B cell (primary cell): ENCODE results near the gene DNAJC1. TPM values are rescaled to one million over a fixed set of nuclear protein-coding genes. Genes with fewer than 3 reads are reported as not detected.

ENCODE experiments used
- ATAC-seq: fragments of 200-7000 bp; cut with Tn5 transposase; one replicate; pipeline ENCODE4 v1.10.0; 2021; ENCODE audit warnings: low read depth, mild to moderate bottlenecking, moderate number of reproducible peaks, moderate library complexity
- CTCF ChIA-PET: fragments of 350-600 bp; sonication (Branson Sonifier 250); formaldehyde crosslinking; loops from one replicate; lab custom pipeline; 2021; ENCODE audit warnings: antibody characterized with exemption, inconsistent platforms; lab: Charles Lee
- POLR2A ChIA-PET: fragments of 350-600 bp; sonication (Branson Sonifier 250); formaldehyde crosslinking; loops from one replicate; lab custom pipeline; 2021; ENCODE audit warnings: antibody characterized with exemption; lab: Charles Lee
- DNase-seq: peaks from one replicate; pipeline ENCODE4 v3.0.0; 2013
- H2AFZ ChIP-seq: 2 replicates; pipeline ENCODE4 v1.6.1; 2012; ENCODE audit warnings: mild to moderate bottlenecking, low read depth, low read length; ENCODE audit not compliant: insufficient read depth, poor library complexity, severe bottlenecking
- H3K27ac ChIP-seq, 2 donors: 1 replicate in 1 of 2; 2 replicates in 1 of 2; pipeline ENCODE4 v1.5.1; 2012 to 2013; ENCODE audit warnings: low read length in 2 of 2, mild to moderate bottlenecking in 2 of 2, moderate library complexity in 1 of 2
- H3K27me3 ChIP-seq, 4 experiments: fragments of 200-600 bp in 1 of 4; sonication (generic) in 1 of 4; replicated peaks in 1 of 4; 1 replicate in 2 of 4; 2 replicates in 2 of 4; pipeline versions ENCODE4 v1.6.1 to v1.7.0; 2013 to 2016; ENCODE audit warnings: low read length in 3 of 4, mild to moderate bottlenecking in 2 of 4, mixed read lengths in 1 of 4, moderate library complexity in 1 of 4; ENCODE audit not compliant: insufficient read depth in 4 of 4, control insufficient read depth in 3 of 4; ENCODE audit errors: control extremely low read depth in 1 of 4
- H3K36me3 ChIP-seq, 2 experiments: replicated peaks in 1 of 2; 1 replicate in 1 of 2; 2 replicates in 1 of 2; pipeline versions ENCODE4 v1.6.1 to v1.7.1; 2013; ENCODE audit warnings: low read length in 1 of 2; ENCODE audit not compliant: insufficient read depth in 2 of 2, control insufficient read depth in 1 of 2; ENCODE audit errors: control extremely low read depth in 1 of 2, extremely low read depth in 1 of 2
- H3K4me1 ChIP-seq, 2 donors: fragments of 200-600 bp in 1 of 2; sonication (generic) in 1 of 2; 1 replicate in 1 of 2; 2 replicates in 1 of 2; pipeline versions ENCODE4 v1.5.1 to v1.6.1; 2013 to 2017; ENCODE audit warnings: low read length in 2 of 2; ENCODE audit not compliant: control insufficient read depth in 2 of 2, insufficient read depth in 2 of 2
- H3K4me2 ChIP-seq: replicated peaks from 2 replicates; pipeline ENCODE3; 2012; ENCODE audit warnings: mild to moderate bottlenecking, low read depth, low read length; ENCODE audit not compliant: poor library complexity, severe bottlenecking
- H3K4me3 ChIP-seq, 5 experiments: fragments of 200-600 bp in 1 of 5; sonication (generic) in 1 of 5; 1 replicate in 3 of 5; 2 replicates in 2 of 5; pipeline versions ENCODE4 v1.5.1 to v1.7.0; 2011 to 2016; ENCODE audit warnings: low read length in 4 of 5, mild to moderate bottlenecking in 4 of 5, low read depth in 2 of 5, control low read depth in 1 of 5, moderate library complexity in 1 of 5; ENCODE audit not compliant: insufficient read depth in 1 of 5; ENCODE audit errors: control extremely low read depth in 1 of 5, extremely low read depth in 1 of 5
- H3K79me2 ChIP-seq: fragments of 200-600 bp; sonication (generic); one replicate; pipeline ENCODE4 v1.6.0; 2016; ENCODE audit warnings: low read length; ENCODE audit not compliant: control insufficient read depth, insufficient read depth
- H3K9ac ChIP-seq: fragments of 200-600 bp; sonication (generic); 2 replicates; pipeline ENCODE4 v1.6.1; 2017; ENCODE audit warnings: mild to moderate bottlenecking, low read length, moderate library complexity
- H3K9me3 ChIP-seq, 3 donors: one replicate each; pipeline versions ENCODE4 v1.6.1 to v1.7.1; 2013; ENCODE audit warnings: low read length in 2 of 3; ENCODE audit not compliant: control insufficient read depth in 2 of 3, insufficient read depth in 1 of 3; ENCODE audit errors: control extremely low read depth in 1 of 3
- H4K20me1 ChIP-seq: 2 replicates; pipeline ENCODE4 v1.6.0; 2012; ENCODE audit warnings: mild to moderate bottlenecking, low read length; ENCODE audit not compliant: insufficient read depth, control insufficient read depth, poor library complexity, severe bottlenecking
- H3K27ac Mint-ChIP-seq: one replicate; pipeline ENCODE4 v1.8.0; 2021; ENCODE audit warnings: mixed read lengths
- H3K27me3 Mint-ChIP-seq: one replicate; pipeline ENCODE4 v1.8.0; 2021; ENCODE audit warnings: mixed read lengths
- H3K4me1 Mint-ChIP-seq: one replicate; pipeline ENCODE4 v1.8.0; 2021; ENCODE audit warnings: mixed read lengths
- H3K4me3 Mint-ChIP-seq: one replicate; pipeline ENCODE4 v1.8.0; 2021; ENCODE audit warnings: mixed read lengths
- H3K9me3 Mint-ChIP-seq: one replicate; pipeline ENCODE4 v1.8.0; 2022; ENCODE audit warnings: mixed read lengths; ENCODE audit not compliant: insufficient read depth
- CTCF ChIP-seq: fragments of 200-600 bp; IDR thresholded peaks from one replicate; pipeline ENCODE4 v1.8.0; 2022; ENCODE audit warnings: antibody characterized with exemption, mild to moderate bottlenecking
- EZH2 ChIP-seq: IDR thresholded peaks from 2 replicates; pipeline ENCODE4 v1.6.1; 2012; ENCODE audit warnings: borderline replicate concordance, low read depth, mild to moderate bottlenecking, moderate library complexity, low read length; ENCODE audit not compliant: insufficient read depth, poor library complexity, severe bottlenecking
- WGBS: methylation state at CpG from one replicate; pipeline ENCODE4 v1.1.5; 2013; ENCODE audit warnings: missing lambda C conversion rate; ENCODE audit not compliant: insufficient coverage; 5-methylcytosine and 5-hydroxymethylcytosine counted together
- intact Hi-C: fragments of 100-400 bp; cut with micrococcal nuclease; formaldehyde crosslinking; loops from one replicate; pipeline ENCODE4 v1.10.0; 2022
- polyA plus RNA-seq: library from polyadenylated mRNA; depleted of rRNA; stranded (reverse); fragments of >200 nt; gene quantifications from 2 replicates; pipeline ENCODE4 v1.2.3, GENCODE V29; 2012
- total RNA-seq, 2 donors: library from RNA; stranded (reverse); fragments of 120-200 nt in 1 of 2; gene quantifications; 1 replicate in 1 of 2; 2 replicates in 1 of 2; pipeline versions ENCODE4 v1.2.3 to v1.2.4, GENCODE V29; 2013 to 2022

Gene DNAJC1
- total and polyA plus RNA-seq, 2 donors (not counting 1 experiment from before 2014, with no cell fraction given) = 9.4 to 15.4 TPM

GRCh38 chr10:21976280-21976679 is 27.2 kb downstream of the DNAJC1 start:
- Histone ChIP-seq H3K36me3 (no peaks in the 10 kb centered on the region), H3K27me3 (no peaks in the 10 kb centered on the region), H3K4me3 (no peak overlapping the region), H3K4me1 (peaks cover 0 to 3% of the 10 kb centered on the region in 2 donors), H4K20me1 (no peaks in the 10 kb centered on the region), H3K27ac (no peak overlapping the region), H3K79me2 (peaks cover 16% of the 10 kb centered on the region), H3K4me2 (no peak overlapping the region), H2AFZ (no peak overlapping the region), H3K9me3 (no peaks in the 10 kb centered on the region), H3K9ac (no peak overlapping the region)
- intact Hi-C loops = no loop called here
- POLR2A ChIA-PET = no interaction called here
- CTCF ChIA-PET = interaction anchor here (0.5 kb wide), 1 partner anchor 303 kb away, joined by 6 read pairs; no protein-coding TSS in a partner anchor
- ATAC-seq = no peak
- WGBS = no CpG with 5 or more reads among the region's 2 CpGs
- Mint-ChIP-seq H3K4me1 (peaks cover 2% of the 10 kb centered on the region), H3K27ac (no peak overlapping the region), H3K27me3 (no peaks in the 10 kb centered on the region), H3K4me3 (no peak overlapping the region), H3K9me3 (no peaks in the 10 kb centered on the region)
- no peak for TF ChIP-seq CTCF
- no peak for TF ChIP-seq EZH2
- DNase-seq = no peak

- H3K9me3 Mint-ChIP-seq = no peaks in the 10 kb centered on the region
- no peaks in the 10 kb centered on the region for H4K20me1 ChIP-seq
- no peaks in the 10 kb centered on the region for H3K27me3 ChIP-seq
- H3K4me3 ChIP-seq = no peak overlapping the region
- no peak overlapping the region for H3K4me2 ChIP-seq
- intact Hi-C loops = no loop called here
- CTCF ChIA-PET = interaction anchor here (1.0 to 1.5 kb wide), 2 partner anchors 9 to 18 kb away, joined by 3 to 4 read pairs; no protein-coding TSS in a partner anchor
- no peak overlapping the region for H2AFZ ChIP-seq
- peaks cover 0 to 3% of the 10 kb centered on the region in 2 donors for H3K4me1 ChIP-seq
- ATAC-seq (no peak), DNase-seq (no peak)
- TF ChIP-seq CTCF = no peak
- no peaks in the 10 kb centered on the region for H3K9me3 ChIP-seq
- H3K79me2 ChIP-seq = peaks cover 18% of the 10 kb centered on the region
- peaks cover 2% of the 10 kb centered on the region for H3K4me1 Mint-ChIP-seq
- no peak overlapping the region for H3K27ac ChIP-seq
- no peak overlapping the region for H3K27ac Mint-ChIP-seq
- POLR2A ChIA-PET = no interaction called here
- no peaks in the 10 kb centered on the region for H3K36me3 ChIP-seq
- H3K27me3 Mint-ChIP-seq = no peaks in the 10 kb centered on the region
- WGBS = no CpG with 5 or more reads among the region's 1 CpG
- no peak overlapping the region for H3K9ac ChIP-seq
- H3K4me3 Mint-ChIP-seq = no peak overlapping the region
Observed at GRCh38 chr10:21975378-21975990, 28.0 kb downstream of the DNAJC1 start.
